ENCODE data around the gene KCNK6. TPM values are rescaled to one million over a fixed set of nuclear protein-coding genes. Genes with fewer than 3 reads are reported as not detected.

KCNK6 gene
- total and polyA plus RNA-seq, 2 donors from 2014 or later, result 2.2 to 7.2 TPM

DNA sequence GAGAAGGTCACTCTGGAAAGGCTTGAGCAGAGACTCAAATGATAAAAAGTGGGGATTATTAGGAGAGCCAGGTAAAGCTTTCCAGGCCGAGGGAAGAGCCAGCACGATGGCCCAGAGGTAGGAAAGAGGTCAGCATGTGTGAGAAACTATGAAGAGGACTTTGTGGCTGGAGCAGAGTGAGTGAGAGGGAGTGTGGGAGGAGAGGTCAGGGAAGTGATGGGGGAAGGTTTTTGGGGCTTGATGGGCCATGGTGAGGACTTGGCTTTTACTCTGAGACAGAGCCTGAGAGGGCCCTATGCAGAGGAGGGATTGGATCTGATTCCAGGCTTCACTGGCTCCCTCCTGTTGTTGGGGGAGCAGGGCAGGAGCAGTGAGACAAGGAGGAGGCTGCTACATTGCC lies 21.3 kb downstream of the KCNK6 start:
- FAIRE-seq, result no peak
- H3K4me1 ChIP-seq (ENCODE audit: control insufficient read depth in 2 of 3, insufficient read depth in 2 of 3, low read depth in 1 of 3, low read length in 3 of 3), result peaks cover 0 to 5% (median 0%) of the 10 kb centered on the region in 3 donors
- intact Hi-C loops (cut with DNase I), result no loop called here

DNA sequence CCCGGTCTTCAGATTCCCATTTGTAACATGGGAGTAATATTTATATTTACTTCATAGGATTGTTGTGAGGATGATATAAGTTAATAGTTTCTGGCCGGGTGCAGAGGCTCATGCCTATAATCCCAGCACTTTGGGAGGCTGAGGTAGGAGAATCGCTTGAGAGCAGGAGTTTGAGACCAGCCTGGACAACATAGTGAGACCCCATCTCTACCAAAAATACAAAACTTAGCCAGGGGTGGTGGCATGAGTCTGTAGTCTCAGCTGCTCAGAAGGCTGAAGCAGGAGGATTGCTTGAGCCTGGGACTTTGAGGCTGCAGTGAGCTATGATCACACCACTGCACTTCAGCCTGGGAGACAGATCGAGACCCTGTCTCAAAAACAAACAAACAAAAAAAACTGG lies 27.2 kb downstream of the KCNK6 start:
- H3K27ac ChIP-seq (ENCODE audit: low read depth in 2 of 2, low read length in 2 of 2), result no peak overlapping the region
- FAIRE-seq, result no peak
- DNase-seq, result no peak
- no peak overlapping the region for H3K4me3 ChIP-seq (ENCODE audit: low read length in 3 of 3)
- intact Hi-C loops (cut with DNase I), result no loop called here
- H3K9ac ChIP-seq (ENCODE audit: low read length in 3 of 3), result no peak overlapping the region
- H3K36me3 ChIP-seq (ENCODE audit: control insufficient read depth in 2 of 3, insufficient read depth in 3 of 3, low read length in 3 of 3), result no peaks in the 10 kb centered on the region
- no peaks in the 10 kb centered on the region for H3K9me3 ChIP-seq (ENCODE audit: control insufficient read depth in 2 of 3, insufficient read depth in 1 of 3, low read length in 3 of 3)
- H3K27me3 ChIP-seq (ENCODE audit: control insufficient read depth, insufficient read depth, low read length), result no peaks in the 10 kb centered on the region
- TF ChIP-seq, protein P1, sequence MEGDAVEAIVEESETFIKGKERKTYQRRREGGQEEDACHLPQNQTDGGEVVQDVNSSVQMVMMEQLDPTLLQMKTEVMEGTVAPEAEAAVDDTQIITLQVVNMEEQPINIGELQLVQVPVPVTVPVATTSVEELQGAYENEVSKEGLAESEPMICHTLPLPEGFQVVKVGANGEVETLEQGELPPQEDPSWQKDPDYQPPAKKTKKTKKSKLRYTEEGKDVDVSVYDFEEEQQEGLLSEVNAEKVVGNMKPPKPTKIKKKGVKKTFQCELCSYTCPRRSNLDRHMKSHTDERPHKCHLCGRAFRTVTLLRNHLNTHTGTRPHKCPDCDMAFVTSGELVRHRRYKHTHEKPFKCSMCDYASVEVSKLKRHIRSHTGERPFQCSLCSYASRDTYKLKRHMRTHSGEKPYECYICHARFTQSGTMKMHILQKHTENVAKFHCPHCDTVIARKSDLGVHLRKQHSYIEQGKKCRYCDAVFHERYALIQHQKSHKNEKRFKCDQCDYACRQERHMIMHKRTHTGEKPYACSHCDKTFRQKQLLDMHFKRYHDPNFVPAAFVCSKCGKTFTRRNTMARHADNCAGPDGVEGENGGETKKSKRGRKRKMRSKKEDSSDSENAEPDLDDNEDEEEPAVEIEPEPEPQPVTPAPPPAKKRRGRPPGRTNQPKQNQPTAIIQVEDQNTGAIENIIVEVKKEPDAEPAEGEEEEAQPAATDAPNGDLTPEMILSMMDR (IDR thresholded peaks at IDR 0.05; ENCODE audit: borderline replicate concordance, extremely low read depth, insufficient read depth), result no peak
- H3K4me1 ChIP-seq (ENCODE audit: control insufficient read depth in 2 of 3, insufficient read depth in 2 of 3, low read depth in 1 of 3, low read length in 3 of 3), result no peaks in the 10 kb centered on the region

More for the DNA sequence above, 21.3 kb downstream of the KCNK6 start:
- Histone ChIP-seq H3K27me3 (ENCODE audit: control insufficient read depth, insufficient read depth, low read length) (no peaks in the 10 kb centered on the region), H3K4me3 (ENCODE audit: low read length in 3 of 3) (no peak overlapping the region), H3K36me3 (ENCODE audit: control insufficient read depth in 2 of 3, insufficient read depth in 3 of 3, low read length in 3 of 3) (no peaks in the 10 kb centered on the region), H3K9ac (ENCODE audit: low read length in 3 of 3) (no peak overlapping the region), H3K27ac (ENCODE audit: low read depth in 2 of 2, low read length in 2 of 2) (no peak overlapping the region), H3K9me3 (ENCODE audit: control insufficient read depth in 2 of 3, insufficient read depth in 1 of 3, low read length in 3 of 3) (no peaks in the 10 kb centered on the region)
- TF ChIP-seq, protein P1 (IDR thresholded peaks at IDR 0.05; ENCODE audit: borderline replicate concordance, extremely low read depth, insufficient read depth), result no peak
- no peak for DNase-seq

DNA sequence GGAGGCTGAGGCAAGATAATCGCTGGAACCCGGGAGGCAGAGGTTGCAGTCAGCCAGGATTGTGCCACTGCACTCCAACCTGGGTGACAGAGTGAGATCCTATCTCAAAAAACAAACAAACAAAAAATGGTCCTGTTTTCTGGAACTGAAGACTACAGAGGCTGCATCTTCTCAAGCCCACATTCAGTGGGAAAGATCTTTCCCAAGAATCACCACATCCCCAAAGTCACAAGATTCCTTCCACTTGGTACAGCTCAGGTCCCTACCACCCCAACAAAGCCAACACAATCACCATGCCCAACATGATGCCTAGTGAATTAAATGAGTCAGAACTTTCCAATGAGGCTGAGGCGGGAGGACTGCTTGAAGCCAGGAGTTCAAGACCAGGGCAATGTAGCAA lies 31.2 kb downstream of the KCNK6 start:
- DNase-seq (no peak), FAIRE-seq (no peak)
- H3K9me3 ChIP-seq (ENCODE audit: control insufficient read depth in 2 of 3, insufficient read depth in 1 of 3, low read length in 3 of 3), result no peaks in the 10 kb centered on the region
- H3K4me1 ChIP-seq (ENCODE audit: control insufficient read depth in 2 of 3, insufficient read depth in 2 of 3, low read depth in 1 of 3, low read length in 3 of 3), result no peaks in the 10 kb centered on the region
- TF ChIP-seq, protein P1 (IDR thresholded peaks at IDR 0.05; ENCODE audit: borderline replicate concordance, extremely low read depth, insufficient read depth), result no peak
- H3K36me3 ChIP-seq (ENCODE audit: control insufficient read depth in 2 of 3, insufficient read depth in 3 of 3, low read length in 3 of 3), result no peaks in the 10 kb centered on the region
- H3K4me3 ChIP-seq (ENCODE audit: low read length in 3 of 3), result no peak overlapping the region
- H3K27me3 ChIP-seq (ENCODE audit: control insufficient read depth, insufficient read depth, low read length), result no peaks in the 10 kb centered on the region
- no peak overlapping the region for H3K27ac ChIP-seq (ENCODE audit: low read depth in 2 of 2, low read length in 2 of 2)
- intact Hi-C loops (cut with DNase I), result no loop called here
- H3K9ac ChIP-seq (ENCODE audit: low read length in 3 of 3), result no peak overlapping the region

DNA sequence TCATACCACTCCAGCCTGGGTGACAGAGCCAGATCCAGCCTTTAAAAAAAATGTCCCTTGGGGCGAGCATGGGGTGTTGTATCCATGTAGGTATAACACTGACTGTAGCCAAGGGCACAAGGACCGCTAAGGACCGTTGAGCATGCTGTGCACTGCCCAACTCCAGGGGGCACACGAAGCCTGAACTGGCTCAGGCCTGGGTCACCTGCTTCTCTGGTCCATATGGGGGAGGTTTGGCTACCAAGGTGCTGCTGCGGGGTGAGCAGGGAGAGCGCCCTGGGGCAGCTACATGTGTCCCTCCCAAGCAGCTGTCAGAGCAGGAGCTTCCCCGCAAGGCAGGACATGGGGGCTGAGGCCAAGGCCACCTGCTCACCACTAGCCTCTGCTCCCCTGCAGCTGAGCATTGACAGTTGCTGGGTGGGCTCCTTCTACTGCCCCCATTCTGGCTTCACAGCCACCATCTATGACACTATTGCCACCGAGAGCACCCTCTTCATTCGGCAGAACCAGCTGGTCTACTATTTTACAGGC lies 32.3 kb downstream of the KCNK6 start:
- no peak for FAIRE-seq
- Histone ChIP-seq H3K27me3 (ENCODE audit: control insufficient read depth, insufficient read depth, low read length) (no peaks in the 10 kb centered on the region), H3K27ac (ENCODE audit: low read depth in 2 of 2, low read length in 2 of 2) (no peak overlapping the region), H3K4me1 (ENCODE audit: control insufficient read depth in 2 of 3, insufficient read depth in 2 of 3, low read depth in 1 of 3, low read length in 3 of 3) (no peaks in the 10 kb centered on the region), H3K9me3 (ENCODE audit: control insufficient read depth in 2 of 3, insufficient read depth in 1 of 3, low read length in 3 of 3) (no peaks in the 10 kb centered on the region), H3K4me3 (ENCODE audit: low read length in 3 of 3) (no peak overlapping the region), H3K36me3 (ENCODE audit: control insufficient read depth in 2 of 3, insufficient read depth in 3 of 3, low read length in 3 of 3) (no peaks in the 10 kb centered on the region), H3K9ac (ENCODE audit: low read length in 3 of 3) (no peak overlapping the region)
- no peak for DNase-seq
- TF ChIP-seq, protein P1 (IDR thresholded peaks at IDR 0.05; ENCODE audit: borderline replicate concordance, extremely low read depth, insufficient read depth), result no peak
- intact Hi-C loops (cut with DNase I), result no loop called here

Measured in kidney (tissue), 14 donors.